GM18861 (cell line): ENCODE results near the gene PPAN.

Experiments
- ATAC-seq: cut with Tn5 transposase; IDR thresholded peaks from one replicate; pipeline ENCODE4 v1.9.1; 2021; ENCODE audit not compliant: unreplicated experiment

PPAN gene

GRCh38 chr19:10138879-10139795, 33.0 kb downstream of the PPAN start:
- ATAC-seq: no peak

GRCh38 chr19:10139952-10140351, 33.8 kb downstream of the PPAN start:
- ATAC-seq: no peak

GRCh38 chr19:10141479-10141878, 35.3 kb downstream of the PPAN start:
- no peak for ATAC-seq

GRCh38 chr19:10141973-10142372, 35.8 kb downstream of the PPAN start:
- ATAC-seq: no peak

- ATAC-seq: no peak
These were observed 36.7 kb downstream of the PPAN start for GRCh38 chr19:10142701-10143375.

GRCh38 chr19:10143681-10144080, 37.5 kb downstream of the PPAN start:
- ATAC-seq: no peak

GRCh38 chr19:10144361-10144760, 38.2 kb downstream of the PPAN start:
- no peak for ATAC-seq

GRCh38 chr19:10145031-10145430, 38.9 kb downstream of the PPAN start:
- ATAC-seq: no peak

- no peak for ATAC-seq
These were observed 40.0 kb downstream of the PPAN start for GRCh38 chr19:10146142-10146541.

- ATAC-seq: no peak
These were observed 43.3 kb downstream of the PPAN start for GRCh38 chr19:10149427-10149826.

- no peak for ATAC-seq
These were observed 45.4 kb downstream of the PPAN start for GRCh38 chr19:10151521-10151920.

GRCh38 chr19:10152100-10152499, 45.9 kb downstream of the PPAN start:
- ATAC-seq: no peak

GRCh38 chr19:10155839-10156238, 49.7 kb downstream of the PPAN start:
- ATAC-seq: no peak

- no peak for ATAC-seq
These were observed 51.9 kb downstream of the PPAN start for GRCh38 chr19:10158071-10158470.

GRCh38 chr19:10158485-10158884, 52.3 kb downstream of the PPAN start:
- no peak for ATAC-seq

GRCh38 chr19:10159610-10160009, 53.4 kb downstream of the PPAN start:
- ATAC-seq: no peak
